ENCODE measurements around the gene SLC66A2. TPM values are rescaled to one million over a fixed set of nuclear protein-coding genes. Genes with fewer than 3 reads are reported as not detected.

The SLC66A2 gene
- total and polyA plus RNA-seq, 2 of the 13 experiments (the other 11 are each of a cell fraction or from before 2014, with no cell fraction given), result 33.5 to 41.9 TPM

- no peak for TF ChIP-seq THAP9 (CRISPR knock-in tag; IDR thresholded peaks at IDR 0.05; ENCODE audit: borderline replicate concordance)
- no peak for TF ChIP-seq ARID3A (IDR thresholded peaks at IDR 0.05; ENCODE audit: low read depth, low read length)
- peak; percentile 96 for TF ChIP-seq ZBTB14 (CRISPR knock-in tag; IDR thresholded peaks at IDR 0.05)
- TF ChIP-seq IRF1 (CRISPR knock-in tag; IDR thresholded peaks at IDR 0.05; ENCODE audit: low read depth), result no peak
- TF ChIP-seq TRIM22 (IDR thresholded peaks at IDR 0.05), result no peak
- no peak for TF ChIP-seq HDAC6 (IDR thresholded peaks at IDR 0.05; ENCODE audit: low read depth, low read length)
- TF ChIP-seq ZNF251 (CRISPR knock-in tag; IDR thresholded peaks at IDR 0.05), result no peak
- TF ChIP-seq ZNF350 (CRISPR knock-in tag; IDR thresholded peaks at IDR 0.05; ENCODE audit: borderline replicate concordance, low read depth), result no peak
- TF ChIP-seq PATZ1 (CRISPR knock-in tag; IDR thresholded peaks at IDR 0.05), result peak; percentile 6; the same call in 1 of the 2 replicates
- TF ChIP-seq BCLAF1 (IDR thresholded peaks at IDR 0.05), result no peak
- TF ChIP-seq SMAD1 (CRISPR knock-in tag; IDR thresholded peaks at IDR 0.05; ENCODE audit: borderline replicate concordance, low read depth), result no peak
- TF ChIP-seq IRX3 (CRISPR knock-in tag; IDR thresholded peaks at IDR 0.05; ENCODE audit: borderline replicate concordance, low read depth), result no peak
- no peak for TF ChIP-seq ZFP36 (IDR thresholded peaks at IDR 0.05; ENCODE audit: borderline replicate concordance, low read depth, low read length, partially characterized antibody)
These were observed 37.2 kb upstream of the SLC66A2 start, which contains the start of gene TXNL4A (continued) for GRCh38 chr18:79988451-79989194.
